ENCODE data around the gene OR2V1.

DNA sequence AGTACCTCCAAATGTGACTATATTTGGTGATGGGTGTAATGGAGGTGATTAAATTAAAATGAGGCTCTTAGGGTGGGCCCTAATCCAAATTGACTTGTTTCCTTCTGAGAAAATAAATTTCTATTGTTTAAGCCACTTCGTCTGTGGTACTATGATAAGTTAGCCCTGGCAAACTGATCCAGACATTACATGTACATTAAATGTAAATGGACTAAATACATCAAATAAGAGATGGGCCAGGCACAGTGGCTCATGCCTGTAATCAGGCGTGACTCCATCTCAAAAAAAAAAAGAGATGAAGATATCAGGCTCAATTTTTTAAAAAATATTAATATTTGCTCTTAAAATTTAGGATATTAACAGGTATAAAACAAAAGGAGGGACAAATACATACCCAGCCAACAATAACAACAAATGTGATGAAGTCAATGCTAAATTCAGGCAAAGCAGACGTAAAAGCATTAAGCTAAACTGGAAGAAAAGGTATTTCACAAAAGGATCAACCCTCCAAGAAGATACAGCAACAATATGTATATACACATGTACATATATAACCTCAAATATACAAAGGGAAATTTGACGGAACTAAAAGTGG is 5.5 kb upstream of the OR2V1 start:
- TF ChIP-seq FOXA1 (IDR thresholded peaks at IDR 0.05) (no peak), ARNT (IDR thresholded peaks at IDR 0.05) (no peak), NFRKB (IDR thresholded peaks at IDR 0.05) (no peak), SP1 (IDR thresholded peaks at IDR 0.05) (no peak), BHLHE40 (IDR thresholded peaks at IDR 0.05; ENCODE audit: borderline replicate concordance) (no peak), HDGF (IDR thresholded peaks at IDR 0.05; ENCODE audit: borderline replicate concordance) (no peak), FOXK2 (IDR thresholded peaks at IDR 0.05) (no peak), LEF1 (IDR thresholded peaks at IDR 0.05; ENCODE audit: borderline replicate concordance) (no peak), ZNF384 (IDR thresholded peaks at IDR 0.05) (no peak), FOXM1 (IDR thresholded peaks at IDR 0.05; ENCODE audit: borderline replicate concordance) (no peak)
